HUES48 (cell line): Measurements from ENCODE around the gene FCHSD2.
"Not testable (repeated sequence)": the region's sequence is repeated elsewhere in the genome, so short reads cannot be mapped to it uniquely, and the experiment has no call there.

ENCODE experiments used
- H3K27ac ChIP-seq: one replicate; pipeline ENCODE4 v1.7.0; 2013; ENCODE audit warnings: low read depth, low read length, inconsistent platforms
- H3K27me3 ChIP-seq: 2 replicates; pipeline ENCODE4 v1.6.1; 2013; ENCODE audit warnings: mild to moderate bottlenecking, low read length; ENCODE audit not compliant: control insufficient read depth, insufficient read depth
- H3K36me3 ChIP-seq: 2 replicates; pipeline ENCODE4 v1.6.1; 2013; ENCODE audit warnings: low read length; ENCODE audit not compliant: control insufficient read depth, insufficient read depth
- H3K4me1 ChIP-seq: 2 replicates; pipeline ENCODE4 v1.6.1; 2013; ENCODE audit warnings: mild to moderate bottlenecking, low read length; ENCODE audit not compliant: control insufficient read depth, insufficient read depth
- H3K4me3 ChIP-seq: 2 replicates; pipeline ENCODE4 v1.5.1; 2013; ENCODE audit warnings: mild to moderate bottlenecking, low read depth, low read length
- H3K9ac ChIP-seq: 2 replicates; pipeline ENCODE4 v1.6.1; 2013; ENCODE audit warnings: mild to moderate bottlenecking, low read depth, low read length, moderate library complexity
- H3K9me3 ChIP-seq: 2 replicates; pipeline ENCODE4 v1.6.1; 2013; ENCODE audit warnings: low read length; ENCODE audit not compliant: control insufficient read depth, insufficient read depth

Gene FCHSD2

DNA sequence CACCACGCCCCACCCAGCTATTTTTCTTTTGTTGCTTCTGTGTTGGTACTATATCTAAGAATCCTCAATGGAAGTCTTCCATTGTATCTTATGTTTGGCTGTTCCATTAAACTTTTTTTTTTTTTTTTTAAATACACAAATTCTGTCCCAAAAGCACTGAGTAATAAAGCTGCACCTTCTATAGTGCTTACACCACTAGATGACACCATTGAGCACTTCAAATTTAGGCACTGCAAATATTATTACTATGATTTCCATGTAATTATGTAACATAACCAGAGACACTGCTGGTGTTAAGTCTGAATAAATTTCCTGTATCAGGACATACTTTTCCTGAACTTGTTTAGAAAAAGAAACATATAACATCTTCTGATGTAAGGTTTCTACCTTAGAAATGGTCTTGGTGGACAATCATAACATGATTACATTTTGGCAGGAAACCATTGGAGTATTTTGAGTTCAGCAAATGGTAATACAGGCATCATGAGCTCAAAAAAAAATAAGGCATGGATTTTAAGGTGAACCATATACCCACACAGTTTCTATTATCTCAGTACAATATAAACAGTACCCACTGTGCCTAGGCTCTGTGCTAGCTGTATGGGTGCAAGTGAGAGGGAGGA, 217.4 kb downstream of the FCHSD2 start:
- H3K4me3 ChIP-seq, result no peak overlapping the region
- H3K36me3 ChIP-seq, result no peaks in the 10 kb centered on the region; the same call in 1 of the 2 replicates
- no peaks in the 10 kb centered on the region for H3K27me3 ChIP-seq
- no peak overlapping the region for H3K9ac ChIP-seq
- no peaks in the 10 kb centered on the region for H3K9me3 ChIP-seq
- H3K4me1 ChIP-seq, result peaks cover under 1% of the 10 kb centered on the region
- no peak overlapping the region for H3K27ac ChIP-seq

- Histone ChIP-seq H3K9ac (no peak overlapping the region), H3K4me1 (no peaks in the 10 kb centered on the region), H3K9me3 (no peaks in the 10 kb centered on the region), H3K4me3 (no peak overlapping the region), H3K27ac (no peak overlapping the region), H3K27me3 (no peaks in the 10 kb centered on the region), H3K36me3 (no peaks in the 10 kb centered on the region; the same call in 1 of the 2 replicates)
These were observed 220.9 kb downstream of the FCHSD2 start for GRCh38 chr11:72921028-72921716.

- H3K9ac ChIP-seq, result no peak overlapping the region
- H3K27ac ChIP-seq, result no peak overlapping the region
- H3K27me3 ChIP-seq, result no peaks in the 10 kb centered on the region
- no peaks in the 10 kb centered on the region; the same call in 1 of the 2 replicates for H3K36me3 ChIP-seq
- H3K4me1 ChIP-seq, result no peaks in the 10 kb centered on the region
- no peaks in the 10 kb centered on the region for H3K9me3 ChIP-seq
- H3K4me3 ChIP-seq, result no peak overlapping the region
These were observed 222.1 kb downstream of the FCHSD2 start for GRCh38 chr11:72920001-72920400.

- no peak overlapping the region for H3K27ac ChIP-seq
These were observed 223.3 kb downstream of the FCHSD2 start for GRCh38 chr11:72918851-72919250.

DNA sequence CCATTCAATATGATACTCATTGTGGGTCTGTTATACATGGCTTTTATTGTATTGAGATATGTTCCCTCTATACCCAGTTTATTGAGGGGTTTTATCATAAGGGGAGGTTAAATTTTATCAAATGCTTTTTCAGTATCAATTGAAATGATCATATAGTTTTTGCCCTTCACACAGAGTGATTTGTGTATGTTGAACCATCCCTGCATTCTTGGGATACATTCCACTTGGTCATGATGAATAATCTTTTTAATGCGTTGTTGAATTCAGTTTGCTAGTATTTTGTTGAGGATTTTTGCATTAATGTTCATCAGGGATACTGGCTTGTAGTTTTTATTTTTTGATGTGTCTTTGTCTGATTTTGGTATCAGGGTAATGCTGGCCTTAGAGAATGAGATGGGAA, 229.9 kb downstream of the FCHSD2 start:
- H3K27me3 ChIP-seq, result no peaks in the 10 kb centered on the region

More at GRCh38 chr11:72918851-72919250, 223.3 kb downstream of the FCHSD2 start:
- H3K4me1 ChIP-seq, result no peaks in the 10 kb centered on the region
- H3K4me3 ChIP-seq, result no peak overlapping the region
- H3K9ac ChIP-seq, result no peak overlapping the region
- no peaks in the 10 kb centered on the region; the same call in 1 of the 2 replicates for H3K36me3 ChIP-seq
- no peaks in the 10 kb centered on the region for H3K27me3 ChIP-seq
- H3K9me3 ChIP-seq, result no peaks in the 10 kb centered on the region

DNA sequence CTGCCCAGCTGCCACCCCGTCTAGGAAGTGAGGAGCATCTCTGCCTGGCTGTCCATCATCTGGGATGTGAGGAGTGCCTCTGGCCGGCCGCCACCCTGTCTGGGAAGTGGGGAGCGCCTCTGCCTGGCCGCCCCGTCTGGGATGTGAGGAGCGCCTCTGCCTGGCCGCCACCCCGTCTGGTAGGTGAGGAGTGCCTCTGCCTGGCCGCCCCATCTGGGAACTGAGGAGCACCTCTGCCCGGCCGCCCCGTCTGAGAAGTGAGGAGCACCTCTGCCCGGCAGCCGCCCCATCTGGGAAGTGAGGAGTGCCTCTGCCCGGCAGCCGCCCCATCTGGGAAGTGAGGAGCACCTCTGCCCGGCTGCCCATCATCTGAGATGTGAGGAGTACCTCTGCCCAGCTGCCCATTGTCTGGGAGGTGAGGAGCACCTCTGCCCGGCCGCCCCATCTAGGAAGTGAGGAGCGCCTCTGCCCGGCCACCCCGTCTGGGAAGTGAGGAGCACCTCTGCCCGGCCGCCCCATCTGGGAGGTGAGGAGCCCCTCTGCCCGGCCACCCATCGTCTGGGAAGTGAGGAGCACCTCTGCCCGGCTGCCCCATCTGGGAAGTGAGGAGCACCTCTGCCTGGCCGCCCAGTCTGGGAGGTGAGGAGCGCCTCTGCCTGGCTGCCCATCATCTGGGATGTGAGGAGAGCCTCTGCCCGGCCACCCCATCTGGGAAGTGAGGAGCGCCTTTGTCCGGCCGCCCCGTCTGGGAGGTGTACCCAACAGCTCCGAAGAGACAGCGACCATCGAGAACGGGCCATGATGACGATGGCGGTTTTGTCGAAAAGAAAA, 232.3 kb downstream of the FCHSD2 start:
- not testable (repeated sequence) for H3K27ac ChIP-seq, H3K9ac ChIP-seq, H3K27me3 ChIP-seq, H3K4me1 ChIP-seq, H3K4me3 ChIP-seq, H3K36me3 ChIP-seq
- H3K9me3 ChIP-seq, result peaks cover 21% of the 10 kb centered on the region; the same call in 1 of the 2 replicates

More for the DNA sequence above, 229.9 kb downstream of the FCHSD2 start:
- H3K4me1 ChIP-seq, result no peaks in the 10 kb centered on the region
- H3K4me3 ChIP-seq, result no peak overlapping the region
- no peaks in the 10 kb centered on the region for H3K36me3 ChIP-seq
- H3K27ac ChIP-seq, result no peak overlapping the region
- H3K9me3 ChIP-seq, result peaks cover 21% of the 10 kb centered on the region; the same call in 1 of the 2 replicates
- no peak overlapping the region for H3K9ac ChIP-seq

- H3K36me3 ChIP-seq, result no peaks in the 10 kb centered on the region
- peaks cover 21% of the 10 kb centered on the region; the same call in 1 of the 2 replicates for H3K9me3 ChIP-seq
- H3K4me3 ChIP-seq, result no peak overlapping the region
- H3K4me1 ChIP-seq, result peaks cover 16% of the 10 kb centered on the region
- no peak overlapping the region for H3K9ac ChIP-seq
- H3K27me3 ChIP-seq, result no peaks in the 10 kb centered on the region
- no peak overlapping the region for H3K27ac ChIP-seq
These were observed 234.0 kb downstream of the FCHSD2 start for GRCh38 chr11:72908032-72908676.

DNA sequence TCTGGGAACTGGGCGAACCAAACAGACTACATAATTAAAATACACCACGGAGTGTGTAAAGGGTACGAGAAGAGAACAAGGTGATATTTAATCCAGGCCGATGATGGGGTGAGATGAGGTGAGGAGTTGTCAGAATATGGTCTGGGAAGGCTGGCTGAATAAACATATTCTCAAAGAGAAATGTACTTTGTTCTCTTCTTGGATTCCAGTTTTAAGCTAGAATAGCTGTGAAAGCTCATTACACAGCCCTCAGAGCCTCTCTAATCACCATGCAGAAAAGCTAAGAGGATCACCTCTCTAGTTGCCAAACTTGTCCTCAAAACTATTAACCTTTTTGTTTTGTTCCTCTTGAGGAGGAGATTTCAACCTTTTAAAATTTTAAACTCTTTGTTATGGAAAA, 238.1 kb downstream of the FCHSD2 start:
- H3K9me3 ChIP-seq, result peaks cover 8% of the 10 kb centered on the region; the same call in 1 of the 2 replicates
- H3K4me1 ChIP-seq, result peaks cover 16% of the 10 kb centered on the region
- no peaks in the 10 kb centered on the region for H3K27me3 ChIP-seq
- no peaks in the 10 kb centered on the region for H3K36me3 ChIP-seq
- H3K4me3 ChIP-seq, result no peak overlapping the region
- no peak overlapping the region for H3K9ac ChIP-seq
- no peak overlapping the region for H3K27ac ChIP-seq

DNA sequence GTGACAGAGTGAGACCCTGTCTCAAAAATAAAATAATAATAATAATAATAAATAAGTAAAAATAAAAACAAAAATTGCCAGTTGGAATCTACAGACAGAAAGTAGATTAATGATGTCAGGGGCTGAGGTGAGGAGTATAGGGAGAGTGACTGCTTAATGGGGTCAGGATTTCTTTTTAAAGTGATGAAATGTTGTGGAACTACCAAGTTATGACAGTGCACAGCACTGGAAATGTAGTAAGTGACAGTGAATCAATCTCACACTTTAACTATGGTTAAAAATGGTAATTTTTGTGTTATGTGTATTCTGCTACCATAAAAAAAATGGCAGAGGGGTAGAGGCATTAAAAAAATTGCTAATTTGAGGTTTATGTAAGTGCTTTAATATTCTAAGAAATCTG, 240.7 kb downstream of the FCHSD2 start:
- no peak overlapping the region for H3K9ac ChIP-seq
- H3K4me1 ChIP-seq, result peaks cover 16% of the 10 kb centered on the region
- no peak overlapping the region for H3K4me3 ChIP-seq
- no peaks in the 10 kb centered on the region for H3K27me3 ChIP-seq
- no peaks in the 10 kb centered on the region for H3K9me3 ChIP-seq
- no peak overlapping the region for H3K27ac ChIP-seq
- no peaks in the 10 kb centered on the region for H3K36me3 ChIP-seq

- peaks cover 16% of the 10 kb centered on the region for H3K4me1 ChIP-seq
- H3K27ac ChIP-seq, result no peak overlapping the region
- no peak overlapping the region for H3K9ac ChIP-seq
- no peaks in the 10 kb centered on the region for H3K9me3 ChIP-seq
- no peak overlapping the region for H3K4me3 ChIP-seq
- H3K27me3 ChIP-seq, result no peaks in the 10 kb centered on the region
- no peaks in the 10 kb centered on the region for H3K36me3 ChIP-seq
These were observed 242.1 kb downstream of the FCHSD2 start for GRCh38 chr11:72900013-72900412.
